ENCODE measurements around the gene XPO1. TPM values are rescaled to one million over a fixed set of nuclear protein-coding genes. Genes with fewer than 3 reads are reported as not detected.

Gene XPO1
- total and polyA plus RNA-seq, 2 experiments from 2014 or later, result 80.6 to 160 TPM

DNA sequence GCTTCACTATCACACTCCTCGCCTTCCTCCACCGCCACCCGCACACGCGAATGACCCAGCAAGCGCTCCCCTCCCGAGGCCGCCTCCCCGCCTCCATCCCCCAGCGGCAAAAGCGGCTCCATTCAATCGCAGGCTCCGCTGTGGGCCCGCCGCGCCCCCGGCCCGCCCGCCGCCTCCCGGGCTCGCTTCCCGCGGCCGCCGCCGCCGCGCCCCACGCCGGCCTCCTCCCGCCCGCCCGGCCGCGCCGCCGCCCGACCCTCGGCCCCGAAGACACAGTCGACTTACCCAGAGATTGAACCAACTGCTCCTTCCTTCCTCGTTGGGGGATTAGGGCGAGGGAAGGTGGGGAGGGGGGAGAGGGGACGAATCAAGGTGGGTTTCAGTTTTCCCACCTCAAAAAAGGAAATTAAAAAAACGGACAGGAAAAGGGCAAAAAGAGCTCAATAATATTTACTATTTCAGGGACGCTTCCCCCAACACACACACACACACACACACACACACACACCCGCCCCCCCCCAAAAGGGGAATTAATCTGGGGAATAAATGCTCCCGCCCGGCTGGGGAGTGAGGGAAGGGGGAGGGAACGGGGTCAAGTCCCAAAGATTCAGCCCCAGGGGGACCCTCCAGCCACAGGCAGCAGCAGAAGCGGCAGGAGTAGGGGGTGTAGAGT is 743 bp downstream of the XPO1 start:
- DNase-seq (ENCODE audit: low read depth in 1 of 2, low spot score in 1 of 2), result peak; percentile 33 to 53
- peaks cover 13% of the 10 kb centered on the region for H3K4me1 ChIP-seq (ENCODE audit: low read depth)
- H3K4me3 ChIP-seq, result peak overlapping the region; percentile 92
- H3K27me3 ChIP-seq, result no peaks in the 10 kb centered on the region
- H3K36me3 ChIP-seq, result peaks cover 3% of the 10 kb centered on the region
- H3K9me3 ChIP-seq (ENCODE audit: low read depth), result no peaks in the 10 kb centered on the region
- H3K27ac ChIP-seq, result peak overlapping the region; percentile 97
- TF ChIP-seq, protein P1, sequence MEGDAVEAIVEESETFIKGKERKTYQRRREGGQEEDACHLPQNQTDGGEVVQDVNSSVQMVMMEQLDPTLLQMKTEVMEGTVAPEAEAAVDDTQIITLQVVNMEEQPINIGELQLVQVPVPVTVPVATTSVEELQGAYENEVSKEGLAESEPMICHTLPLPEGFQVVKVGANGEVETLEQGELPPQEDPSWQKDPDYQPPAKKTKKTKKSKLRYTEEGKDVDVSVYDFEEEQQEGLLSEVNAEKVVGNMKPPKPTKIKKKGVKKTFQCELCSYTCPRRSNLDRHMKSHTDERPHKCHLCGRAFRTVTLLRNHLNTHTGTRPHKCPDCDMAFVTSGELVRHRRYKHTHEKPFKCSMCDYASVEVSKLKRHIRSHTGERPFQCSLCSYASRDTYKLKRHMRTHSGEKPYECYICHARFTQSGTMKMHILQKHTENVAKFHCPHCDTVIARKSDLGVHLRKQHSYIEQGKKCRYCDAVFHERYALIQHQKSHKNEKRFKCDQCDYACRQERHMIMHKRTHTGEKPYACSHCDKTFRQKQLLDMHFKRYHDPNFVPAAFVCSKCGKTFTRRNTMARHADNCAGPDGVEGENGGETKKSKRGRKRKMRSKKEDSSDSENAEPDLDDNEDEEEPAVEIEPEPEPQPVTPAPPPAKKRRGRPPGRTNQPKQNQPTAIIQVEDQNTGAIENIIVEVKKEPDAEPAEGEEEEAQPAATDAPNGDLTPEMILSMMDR (IDR thresholded peaks at IDR 0.05; ENCODE audit: low read depth, low read length), result no peak

DNA sequence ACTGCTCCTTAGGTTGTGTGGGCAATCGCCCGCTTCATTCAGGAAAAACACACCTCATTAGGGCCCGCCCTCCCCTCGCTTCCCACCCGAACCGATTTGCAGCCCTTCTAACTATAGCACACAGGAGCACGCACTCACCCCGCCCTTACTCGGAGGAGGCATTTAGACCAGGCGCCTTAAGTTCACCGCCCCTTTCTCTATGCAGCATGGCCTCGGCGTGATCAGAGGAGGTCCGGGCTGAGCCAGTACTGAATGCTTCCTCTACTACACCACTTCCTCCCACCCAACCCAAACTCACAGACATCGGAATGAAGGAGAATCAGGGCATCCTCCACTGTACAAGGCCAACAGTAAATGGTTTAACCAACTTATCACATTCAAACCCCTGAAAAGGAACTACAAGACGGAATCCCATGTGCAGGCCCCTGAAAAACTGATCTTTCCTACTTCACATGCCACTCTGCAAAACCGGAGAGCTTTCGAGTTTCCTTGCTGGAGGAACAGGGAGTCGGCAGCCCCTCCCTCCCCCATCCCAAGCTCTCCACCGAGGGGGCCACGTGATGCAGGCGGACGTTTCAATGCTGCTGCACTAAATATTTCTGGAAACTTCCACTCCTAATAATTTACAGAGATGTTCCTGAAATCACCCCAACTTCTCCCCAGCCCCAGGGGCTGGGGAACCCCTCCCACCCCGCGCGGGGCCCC is 1.4 kb downstream of the XPO1 start:
- TF ChIP-seq, protein P1 (IDR thresholded peaks at IDR 0.05; ENCODE audit: low read depth, low read length), result no peak
- peak overlapping the region; percentile 92 for H3K4me3 ChIP-seq
- H3K9me3 ChIP-seq (ENCODE audit: low read depth), result no peaks in the 10 kb centered on the region
- H3K27me3 ChIP-seq, result no peaks in the 10 kb centered on the region
- H3K4me1 ChIP-seq (ENCODE audit: low read depth), result peaks cover 15% of the 10 kb centered on the region
- DNase-seq (ENCODE audit: low read depth in 1 of 2, low spot score in 1 of 2), result peak; percentile 93 to 94
- peak overlapping the region; percentile 97 for H3K27ac ChIP-seq
- peaks cover 5% of the 10 kb centered on the region for H3K36me3 ChIP-seq

DNA sequence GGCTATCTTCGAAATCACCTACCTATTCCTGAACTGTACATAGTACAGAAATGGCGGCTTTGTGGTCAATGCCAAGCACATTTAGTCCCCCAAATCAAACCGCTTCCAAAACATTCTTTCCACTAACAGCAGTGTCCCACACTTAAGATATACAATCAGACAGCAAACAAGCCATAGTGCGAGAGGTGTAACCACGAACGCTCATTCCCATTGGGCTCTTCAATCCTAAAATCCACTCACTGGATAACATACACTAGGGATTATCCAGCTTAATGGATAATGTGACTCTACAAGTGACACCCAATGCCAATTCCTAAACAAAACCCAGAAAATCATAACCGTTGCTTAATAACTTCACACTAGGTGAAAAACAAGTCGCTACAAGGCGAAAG is 2.0 kb downstream of the XPO1 start:
- DNase-seq (ENCODE audit: low read depth in 1 of 2, low spot score in 1 of 2), result peak; percentile 33 to 36
- no peaks in the 10 kb centered on the region for H3K27me3 ChIP-seq
- peak overlapping the region; percentile 97 for H3K27ac ChIP-seq
- TF ChIP-seq, protein P1 (IDR thresholded peaks at IDR 0.05; ENCODE audit: low read depth, low read length), result no peak
- H3K4me1 ChIP-seq (ENCODE audit: low read depth), result peaks cover 20% of the 10 kb centered on the region
- no peaks in the 10 kb centered on the region for H3K9me3 ChIP-seq (ENCODE audit: low read depth)
- peak overlapping the region; percentile 92 for H3K4me3 ChIP-seq
- peaks cover 8% of the 10 kb centered on the region for H3K36me3 ChIP-seq

DNA sequence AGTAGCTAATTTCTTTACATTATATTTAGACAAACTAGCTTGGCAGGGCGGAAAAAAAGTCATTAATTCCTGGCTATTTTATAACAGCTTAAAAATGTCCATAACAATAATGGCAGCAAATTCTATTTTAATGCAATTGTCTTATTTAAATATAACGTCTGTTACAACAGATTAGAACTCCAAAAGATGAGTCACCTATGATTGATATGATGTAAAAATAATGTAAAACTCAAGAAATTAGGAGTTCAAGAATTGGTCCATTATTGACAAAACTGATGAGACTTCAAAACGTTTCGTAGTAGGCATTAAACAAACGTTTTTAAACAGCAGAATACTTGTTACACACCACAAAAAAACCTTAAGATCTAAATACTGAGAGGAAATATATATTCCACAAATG is 2.7 kb downstream of the XPO1 start:
- peak overlapping the region; percentile 92 for H3K4me3 ChIP-seq
- TF ChIP-seq, protein P1 (IDR thresholded peaks at IDR 0.05; ENCODE audit: low read depth, low read length), result no peak

DNA sequence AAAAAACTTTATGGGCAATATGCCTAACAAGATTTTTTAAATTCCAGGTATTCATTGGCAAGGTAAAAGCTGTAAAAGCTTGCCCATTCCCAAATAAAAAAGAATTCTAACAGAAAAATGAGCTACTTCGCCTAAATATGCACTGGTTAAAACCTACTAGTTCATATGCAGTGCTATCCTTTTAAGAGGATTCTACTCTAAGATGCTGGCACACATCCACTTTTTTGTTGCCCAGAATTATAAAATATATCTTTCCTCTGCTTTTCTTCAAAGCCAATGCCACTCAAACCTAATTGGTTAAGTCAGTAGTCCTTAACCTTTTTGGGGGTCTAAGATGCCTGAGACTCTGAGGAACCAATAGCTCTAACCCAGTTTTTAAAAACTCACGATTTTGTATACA is 3.2 kb downstream of the XPO1 start:
- peak overlapping the region; percentile 92 for H3K4me3 ChIP-seq
- H3K4me1 ChIP-seq (ENCODE audit: low read depth), result peaks cover 32% of the 10 kb centered on the region
- H3K27ac ChIP-seq, result peak overlapping the region; percentile 97
- no peak for DNase-seq (ENCODE audit: low read depth in 1 of 2, low spot score in 1 of 2)
- H3K36me3 ChIP-seq, result peaks cover 8% of the 10 kb centered on the region
- TF ChIP-seq, protein P1 (IDR thresholded peaks at IDR 0.05; ENCODE audit: low read depth, low read length), result no peak
- no peaks in the 10 kb centered on the region for H3K27me3 ChIP-seq
- H3K9me3 ChIP-seq (ENCODE audit: low read depth), result no peaks in the 10 kb centered on the region

More for the DNA sequence above, 2.7 kb downstream of the XPO1 start:
- Histone ChIP-seq H3K4me1 (ENCODE audit: low read depth) (peaks cover 27% of the 10 kb centered on the region), H3K9me3 (ENCODE audit: low read depth) (no peaks in the 10 kb centered on the region), H3K27me3 (no peaks in the 10 kb centered on the region), H3K36me3 (peaks cover 8% of the 10 kb centered on the region), H3K27ac (peak overlapping the region; percentile 97)
- DNase-seq (ENCODE audit: low read depth in 1 of 2, low spot score in 1 of 2), result no peak
